Breast epithelium (tissue), 3 donors: Measurements from ENCODE around the gene RUNX3.

ENCODE experiments used
- CTCF ChIP-seq, 3 donors: fragments of 450-650 bp; IDR thresholded peaks; one replicate each; pipeline ENCODE4 v1.5.1; 2016 to 2017; ENCODE audit warnings: antibody characterized with exemption in 3 of 3, mild to moderate bottlenecking in 3 of 3, moderate library complexity in 3 of 3
- POLR2A ChIP-seq: fragments of 450-650 bp; IDR thresholded peaks from one replicate; pipeline ENCODE4 v1.6.1; 2016; ENCODE audit warnings: antibody characterized with exemption, mild to moderate bottlenecking, moderate library complexity

GRCh38 chr1:24958766-24959622, 28.9 kb upstream of the RUNX3 start:
- TF ChIP-seq CTCF (IDR thresholded peaks at IDR 0.05) (no peak), POLR2A (no peak)
